GM18951 (cell line): ENCODE results near the gene NAA10.

Experiments used
- POLR2A ChIP-seq: IDR thresholded peaks from 4 replicates; pipeline ENCODE4 v1.6.1; 2011; ENCODE audit warnings: mild to moderate bottlenecking; ENCODE audit not compliant: insufficient read length, insufficient read depth; ENCODE audit errors: extremely low read depth
- in situ Hi-C: fragments of 300-500 bp; cut with MboI; formaldehyde crosslinking; loops from one replicate; pipeline ENCODE4 v1.12.0; 2022; ENCODE audit warnings: low sequenced_read_pairs, mixed read lengths, inconsistent platforms; ENCODE audit not compliant: unreplicated experiment

The NAA10 gene

DNA sequence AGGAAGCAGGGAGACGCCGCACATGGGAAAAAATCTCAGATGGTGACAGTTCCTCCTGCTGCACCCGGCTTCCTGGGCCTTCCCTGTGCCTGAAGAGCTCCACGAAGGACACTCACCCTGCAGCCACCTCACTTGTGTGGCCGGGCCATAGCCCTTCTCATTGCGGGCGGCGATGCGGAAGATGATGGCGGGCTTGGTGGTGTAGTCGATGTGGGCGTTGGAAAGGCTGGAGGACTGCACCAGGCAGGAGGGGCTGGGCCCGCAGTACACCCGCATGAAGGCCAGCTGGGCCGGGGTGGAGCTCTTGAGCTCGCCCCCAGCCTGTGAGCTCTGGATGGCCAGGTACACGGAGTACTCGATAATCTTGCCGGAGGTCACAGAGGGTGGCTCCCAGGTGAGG lies 15.3 kb upstream of the NAA10 start:
- in situ Hi-C loops: loop anchor here (10.0 kb wide), 1 partner anchor 165 kb away; the partner anchor contains the start of gene SRPK3
- no peak for TF ChIP-seq POLR2A

DNA sequence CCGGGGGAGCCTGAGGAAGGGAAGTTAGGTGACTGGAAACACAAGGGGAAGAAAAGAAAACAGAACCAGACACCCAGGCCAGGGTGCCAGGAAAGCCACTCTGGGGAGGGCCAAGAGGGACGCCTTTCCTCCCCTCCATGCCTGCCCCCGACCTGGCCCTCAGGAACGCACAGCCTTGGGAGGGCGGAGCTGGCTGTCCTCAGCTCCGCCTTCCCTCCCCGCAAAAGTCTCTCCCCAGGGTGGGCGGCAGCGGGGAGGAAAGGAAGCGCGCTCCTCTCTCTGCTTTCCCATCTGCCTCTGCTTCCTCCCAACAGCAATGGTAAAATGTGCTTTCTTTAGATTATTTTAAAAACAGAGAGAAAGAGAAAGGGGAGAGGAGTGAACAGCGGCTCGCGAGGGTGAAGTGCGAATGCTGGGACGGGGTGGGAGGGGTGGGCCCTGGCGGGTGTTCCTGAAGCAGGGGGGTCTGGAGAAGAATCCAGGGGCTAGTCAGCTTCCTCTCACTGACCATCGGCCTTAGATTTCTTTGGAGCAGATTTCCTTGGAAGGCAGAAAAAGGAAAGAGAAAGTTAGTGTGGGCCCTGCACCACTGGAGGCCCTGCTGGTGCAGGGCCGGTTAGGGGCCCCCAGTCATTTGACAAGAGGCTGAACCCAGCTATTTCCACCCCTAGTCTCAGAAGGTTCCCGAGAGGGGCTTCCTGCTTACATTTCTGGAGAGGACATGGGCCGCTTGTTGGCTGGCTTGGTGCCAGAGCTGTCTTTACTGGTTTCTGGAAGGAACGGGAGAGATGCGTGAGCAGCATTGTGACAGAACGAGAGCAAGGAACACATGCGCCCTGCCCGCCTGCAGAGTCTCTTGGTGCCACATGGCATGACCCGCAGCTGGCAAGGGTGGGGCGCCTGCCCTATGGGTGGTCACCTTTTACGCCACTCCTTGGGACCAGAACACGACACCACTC lies 14.3 kb upstream of the NAA10 start:
- TF ChIP-seq POLR2A: no peak
- in situ Hi-C loops: no loop called here

DNA sequence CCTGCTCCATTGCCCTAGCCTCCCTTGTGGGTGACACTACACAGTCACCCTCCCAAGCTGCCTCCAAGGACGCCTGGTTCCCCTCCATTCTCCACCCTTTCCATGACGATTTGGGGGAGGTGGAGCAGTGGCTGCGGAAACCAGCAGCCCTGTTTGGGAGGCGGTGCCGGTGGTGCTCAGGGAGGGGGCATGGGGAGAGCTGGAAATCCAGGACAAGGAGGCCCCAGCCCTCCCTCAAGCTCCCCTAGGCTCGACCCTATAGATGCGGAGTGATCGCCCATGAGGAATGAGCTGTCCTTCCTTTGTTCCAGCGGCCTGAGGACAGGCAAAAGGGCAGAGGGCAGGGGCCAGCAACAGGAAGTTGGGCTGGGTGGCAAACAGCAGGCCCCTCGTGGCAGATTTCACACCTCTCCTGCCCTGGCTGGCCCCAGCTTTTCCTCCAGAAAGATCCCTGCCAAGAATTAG lies 13.2 kb upstream of the NAA10 start:
- in situ Hi-C loops: no loop called here
- no peak for TF ChIP-seq POLR2A

DNA sequence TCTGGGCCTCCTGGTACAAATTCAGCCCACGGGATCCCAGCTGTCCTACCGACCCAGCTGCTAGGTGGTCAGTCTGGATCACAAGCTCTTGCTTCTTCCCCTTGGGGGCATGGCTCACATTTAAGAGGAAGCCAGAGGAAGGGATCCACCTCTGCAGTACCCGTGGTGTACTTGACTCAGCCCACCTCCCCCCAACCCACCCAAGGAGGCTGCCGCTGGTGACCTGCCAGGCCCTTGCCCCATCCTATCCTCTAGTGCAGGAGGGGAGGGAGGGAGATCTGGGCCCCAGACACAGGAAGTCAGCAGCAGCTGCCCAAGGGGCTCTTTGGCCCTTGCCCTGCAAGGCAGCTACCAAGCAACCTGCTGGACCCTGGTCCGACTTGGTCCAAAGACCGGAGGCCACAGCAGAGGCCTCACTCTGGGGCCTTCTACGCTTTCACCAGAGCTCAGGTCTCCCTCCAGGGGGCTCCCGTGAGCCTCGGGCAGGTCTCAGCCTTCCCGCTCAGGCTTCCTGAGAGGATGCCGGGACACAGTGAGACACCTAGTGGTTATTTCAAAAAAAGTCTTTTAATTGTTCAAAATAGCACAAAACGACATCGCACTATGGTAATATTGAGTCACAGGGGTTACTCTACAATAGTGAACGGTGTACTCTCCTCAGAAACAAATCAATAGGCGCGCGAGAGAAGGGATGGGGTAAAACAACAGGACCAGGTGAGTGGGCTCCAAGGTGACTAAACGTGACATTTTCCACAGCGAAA lies 12.4 kb upstream of the NAA10 start:
- no peak for TF ChIP-seq POLR2A
- in situ Hi-C loops: no loop called here

DNA sequence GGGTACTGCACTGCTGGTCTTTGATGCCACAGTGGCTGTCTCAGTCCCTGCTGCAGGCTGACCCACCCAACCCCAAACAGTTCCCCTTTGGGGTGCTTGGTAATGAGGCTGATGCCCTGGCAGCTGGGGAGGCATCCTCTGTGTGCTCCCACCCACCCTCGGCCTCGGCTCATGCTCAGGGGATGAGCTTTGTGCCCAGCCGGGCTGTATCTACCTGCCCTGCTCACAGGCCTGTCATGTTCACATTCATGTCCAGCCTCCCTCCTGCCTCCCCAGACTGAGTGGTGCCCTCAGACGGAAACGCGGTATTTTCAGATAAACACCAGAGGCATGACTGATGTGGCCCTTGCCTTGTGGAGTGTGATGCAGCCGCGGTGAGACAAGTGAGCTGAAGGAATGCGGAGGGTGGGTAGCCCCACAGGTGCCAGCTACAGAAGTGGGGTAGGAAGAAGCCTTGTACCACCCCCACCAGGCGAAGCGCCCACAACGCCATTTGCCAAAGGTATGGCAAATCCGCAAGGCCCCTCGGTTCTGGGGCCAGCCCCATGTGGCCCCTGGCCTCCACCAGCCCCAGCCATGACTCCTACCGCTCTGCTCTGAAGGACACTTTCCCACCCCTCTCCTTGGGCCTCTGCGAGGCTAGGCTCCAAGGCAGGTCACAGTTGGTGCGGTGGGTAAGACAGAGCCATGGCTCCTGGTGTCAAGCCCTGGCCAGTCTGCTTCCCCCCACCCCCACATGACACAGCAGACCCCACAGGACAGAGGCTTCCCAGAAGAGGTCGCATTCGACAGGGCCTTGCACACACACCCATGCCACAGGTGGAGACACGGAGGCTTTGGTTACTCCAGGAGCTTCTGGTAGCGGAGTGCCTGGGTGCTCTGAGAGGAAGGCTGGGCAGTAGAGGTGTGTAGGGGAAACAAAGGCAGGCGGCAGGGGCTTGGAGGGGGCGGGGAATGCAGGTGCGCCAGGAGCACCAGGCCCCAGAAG lies 11.4 kb upstream of the NAA10 start:
- TF ChIP-seq POLR2A: no peak
- in situ Hi-C loops: no loop called here

DNA sequence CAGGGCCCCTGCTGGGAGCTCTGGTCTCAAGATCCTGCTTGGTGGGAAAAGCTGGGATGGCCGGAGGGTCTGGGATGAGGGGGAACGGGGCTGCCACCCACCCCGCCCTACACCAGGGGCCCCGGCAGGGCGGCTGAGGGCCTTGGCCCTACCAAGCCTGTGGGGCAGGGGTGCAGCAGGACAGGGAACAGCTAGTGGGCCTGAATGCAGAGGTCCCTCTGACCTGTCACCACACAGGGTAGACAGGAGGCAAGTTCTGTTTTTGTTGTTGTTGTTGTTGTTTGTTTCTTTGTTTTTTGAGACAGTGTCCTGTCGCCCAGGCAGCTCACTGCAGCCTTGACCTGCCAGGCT lies 9.9 kb upstream of the NAA10 start:
- in situ Hi-C loops: no loop called here
- TF ChIP-seq POLR2A: no peak

DNA sequence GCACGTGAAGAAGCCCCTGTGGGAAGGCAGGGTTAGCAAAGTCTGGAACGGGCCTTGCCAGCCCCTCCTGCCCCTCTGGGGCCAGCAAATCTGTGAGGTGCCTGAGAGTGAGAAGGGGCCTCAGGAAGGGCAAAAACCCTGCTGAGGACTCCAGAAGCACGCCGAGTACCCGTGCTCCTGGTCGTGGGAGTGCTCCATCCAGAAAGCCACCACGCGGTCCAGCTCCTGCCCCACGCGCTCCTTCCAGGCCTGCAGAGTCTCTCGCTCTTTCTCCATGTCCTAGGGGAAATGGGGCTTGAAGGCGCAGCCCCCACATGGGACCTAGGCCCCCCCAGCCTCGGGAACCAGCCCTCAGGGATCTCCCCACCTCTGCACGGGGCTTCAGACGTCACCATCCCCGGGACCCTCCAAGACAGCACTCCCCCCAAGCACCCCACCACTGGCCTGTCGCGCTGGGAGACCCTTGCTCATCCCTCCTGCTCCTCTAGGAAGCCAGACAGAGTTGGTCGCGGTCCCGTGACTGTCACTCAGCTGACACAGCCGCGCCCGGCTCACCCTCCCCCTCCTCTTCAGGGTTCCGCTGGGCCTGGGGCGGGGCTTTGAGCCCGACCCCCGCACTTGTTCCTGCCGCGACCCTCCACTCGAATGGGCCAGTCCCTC lies 9.4 kb upstream of the NAA10 start, which contains the start of gene RENBP:
Gene RENBP (minus strand): TSS at position 504 of the 660 bp plus-strand sequence. CDS start 33 bp downstream, at position 471.
- TF ChIP-seq POLR2A: no peak
- in situ Hi-C loops: no loop called here

DNA sequence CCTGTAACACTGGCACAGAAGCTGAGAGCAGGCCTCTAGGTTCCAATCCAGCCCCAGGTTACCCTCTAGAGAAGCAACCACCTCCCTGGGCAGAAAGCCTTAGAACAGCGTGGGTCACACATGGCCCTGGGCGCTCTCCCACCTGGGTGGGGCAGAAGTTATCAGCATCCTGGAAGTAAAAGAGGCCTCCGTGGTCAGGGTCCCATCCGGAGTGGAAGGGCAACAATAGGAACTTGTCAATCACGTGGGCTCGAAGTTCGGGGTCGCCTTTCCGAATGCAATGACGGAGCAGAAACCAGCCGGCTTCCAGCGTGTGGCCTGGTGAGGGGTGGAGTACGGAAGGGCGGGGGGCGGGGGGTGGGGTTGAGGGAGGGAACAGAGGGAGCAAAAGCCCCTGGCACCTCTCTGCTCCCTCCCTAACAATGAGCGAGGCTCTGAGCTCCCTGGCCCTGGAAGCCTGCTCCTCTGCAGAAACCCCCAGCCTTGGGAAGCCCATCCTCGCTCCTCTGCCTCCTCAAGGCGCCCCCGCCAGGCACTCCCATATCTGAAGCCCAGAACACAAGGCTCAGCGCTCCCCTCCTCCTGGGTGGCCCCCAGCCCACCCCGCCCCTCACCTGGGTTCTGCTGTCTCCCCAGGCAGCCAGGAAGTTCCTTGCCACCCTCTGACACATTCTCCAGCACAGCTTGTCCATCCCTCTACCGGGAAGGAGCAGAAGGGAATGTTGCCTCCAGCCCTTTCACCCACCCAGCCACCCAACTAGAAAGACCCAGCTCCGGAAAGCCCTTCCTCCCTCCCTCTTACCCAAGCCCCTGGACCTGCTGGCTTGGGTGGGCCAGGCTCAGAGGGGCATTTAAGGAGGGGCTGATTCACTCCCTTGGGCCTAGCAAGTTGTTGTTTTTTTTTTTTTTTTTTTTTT lies 6.8 kb upstream of the NAA10 start:
- in situ Hi-C loops: no loop called here
- TF ChIP-seq POLR2A: no peak

DNA sequence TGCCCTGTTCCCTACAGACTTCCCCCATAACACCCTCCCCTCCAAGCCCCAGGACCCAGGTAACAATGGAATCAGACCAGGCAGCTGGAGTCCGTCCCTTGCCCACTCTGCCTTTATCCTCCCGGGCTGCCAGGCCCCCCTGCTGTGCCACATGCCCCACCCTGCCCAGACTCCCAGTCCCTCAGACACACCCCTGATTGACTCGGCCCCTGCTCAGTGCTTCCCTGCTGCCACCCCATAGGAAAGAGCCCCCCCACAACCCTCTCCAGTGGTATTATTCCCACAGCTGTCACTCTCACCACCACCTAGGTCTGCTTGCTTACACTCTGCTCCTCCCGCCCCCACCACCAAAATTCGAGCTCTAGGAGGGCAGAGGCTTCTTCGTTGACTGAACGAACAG lies 4.7 kb upstream of the NAA10 start:
- no peak for TF ChIP-seq POLR2A
- in situ Hi-C loops: no loop called here

DNA sequence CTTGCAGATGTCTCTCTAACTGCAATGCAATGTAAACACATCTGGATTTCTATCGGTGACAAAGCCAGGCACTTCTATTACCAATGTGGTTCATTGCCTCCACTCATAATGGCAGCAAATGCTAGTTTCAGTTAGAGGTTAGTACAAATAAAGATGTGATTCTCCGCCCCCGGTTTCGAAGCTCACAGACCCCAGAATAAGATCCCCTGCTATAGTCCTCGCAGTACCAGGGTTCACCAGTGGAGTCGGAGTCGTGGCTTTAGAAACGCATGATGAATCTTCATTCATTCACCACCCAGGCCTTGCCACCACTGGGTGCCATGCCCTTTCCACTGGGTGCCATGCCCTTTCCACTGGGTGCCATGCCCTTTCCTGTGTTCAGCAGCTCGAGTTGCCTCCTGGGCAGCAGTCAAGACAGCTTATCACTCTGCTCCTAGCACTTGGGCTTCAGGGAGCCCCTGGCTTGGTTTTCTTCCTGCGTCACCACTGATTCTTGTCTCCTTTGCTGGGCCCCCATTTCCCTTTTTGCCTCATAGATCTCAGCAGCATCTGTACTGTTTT lies 3.5 kb upstream of the NAA10 start:
- no peak for TF ChIP-seq POLR2A
- in situ Hi-C loops: no loop called here

DNA sequence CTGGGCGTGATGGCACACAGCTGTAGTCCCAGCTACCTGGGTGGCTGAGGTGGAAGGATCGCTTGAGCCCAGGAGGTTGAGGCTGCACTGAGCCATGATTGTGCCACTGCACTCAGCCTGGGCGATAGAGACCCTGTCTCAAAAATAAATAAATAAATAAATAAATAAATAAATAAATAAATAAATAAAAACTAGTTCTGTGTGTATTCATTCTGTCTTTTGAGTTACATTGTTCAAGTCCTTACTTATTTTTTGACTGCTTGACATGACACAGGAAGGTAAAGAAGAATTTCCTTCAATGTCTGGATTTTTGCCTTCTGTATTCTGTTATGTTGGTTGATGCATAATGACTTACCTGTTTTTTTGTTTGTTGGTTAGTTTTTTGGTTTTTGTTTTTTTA lies 2.2 kb upstream of the NAA10 start:
- in situ Hi-C loops: no loop called here
- no peak for TF ChIP-seq POLR2A
